ENCODE measurements around the gene NCEH1.
A peak's percentile ranks its signal among the peaks of the same experiment; 100 is the strongest.

NCEH1 gene

GRCh38 chr3:172649987-172650386, 60.9 kb downstream of the NCEH1 start:
- H3K36me3 Mint-ChIP-seq (ENCODE audit: low read depth): no peaks in the 10 kb centered on the region
- no peaks in the 10 kb centered on the region for H3K4me1 Mint-ChIP-seq (ENCODE audit: low read depth)
- H3K27me3 Mint-ChIP-seq (ENCODE audit: low read depth): peaks cover 6% of the 10 kb centered on the region
- H3K4me3 Mint-ChIP-seq: no peak overlapping the region
- H3K9me3 Mint-ChIP-seq: no peaks in the 10 kb centered on the region
- no peak overlapping the region for H3K27ac Mint-ChIP-seq

- no peaks in the 10 kb centered on the region for H3K9me3 Mint-ChIP-seq
- no peaks in the 10 kb centered on the region for H3K36me3 Mint-ChIP-seq (ENCODE audit: low read depth)
- no peak overlapping the region for H3K4me3 Mint-ChIP-seq
- H3K4me1 Mint-ChIP-seq (ENCODE audit: low read depth): no peaks in the 10 kb centered on the region
- no peak overlapping the region for H3K27ac Mint-ChIP-seq
- H3K27me3 Mint-ChIP-seq (ENCODE audit: low read depth): peaks cover 6% of the 10 kb centered on the region
These were observed 62.1 kb downstream of the NCEH1 start for GRCh38 chr3:172648747-172649146.

- H3K9me3 Mint-ChIP-seq: no peaks in the 10 kb centered on the region
- H3K27ac Mint-ChIP-seq: no peak overlapping the region
- H3K4me3 Mint-ChIP-seq: no peak overlapping the region
- peaks cover 6% of the 10 kb centered on the region for H3K27me3 Mint-ChIP-seq (ENCODE audit: low read depth)
- no peaks in the 10 kb centered on the region for H3K36me3 Mint-ChIP-seq (ENCODE audit: low read depth)
- H3K4me1 Mint-ChIP-seq (ENCODE audit: low read depth): no peaks in the 10 kb centered on the region
These were observed 63.0 kb downstream of the NCEH1 start for GRCh38 chr3:172647823-172648222.

DNA sequence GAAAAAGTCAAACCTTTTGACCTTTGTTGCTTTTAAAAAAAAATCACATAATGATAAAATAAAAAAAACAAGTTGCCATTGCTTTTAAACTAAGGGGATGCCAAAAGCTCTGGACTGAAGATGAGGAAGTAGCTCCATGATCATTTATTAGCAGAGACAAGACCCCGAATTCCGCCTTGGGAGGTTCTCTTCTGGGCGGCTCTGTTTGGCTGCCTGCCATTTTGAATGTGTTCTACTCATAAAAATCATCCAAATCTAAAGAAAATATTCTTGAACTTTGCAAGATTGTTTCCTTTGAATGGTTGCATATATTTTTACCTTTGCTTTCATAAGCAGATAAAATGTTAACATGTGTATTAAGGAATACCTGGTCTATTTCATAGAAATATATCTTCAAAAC, 63.8 kb downstream of the NCEH1 start:
- H3K4me1 Mint-ChIP-seq (ENCODE audit: low read depth): no peaks in the 10 kb centered on the region
- H3K27ac Mint-ChIP-seq: no peak overlapping the region
- H3K4me3 Mint-ChIP-seq: no peak overlapping the region
- H3K36me3 Mint-ChIP-seq (ENCODE audit: low read depth): peaks cover 2% of the 10 kb centered on the region
- no peaks in the 10 kb centered on the region for H3K9me3 Mint-ChIP-seq
- H3K27me3 Mint-ChIP-seq (ENCODE audit: low read depth): peaks cover 6% of the 10 kb centered on the region

- Mint-ChIP-seq H3K27me3 (ENCODE audit: low read depth) (peaks cover 6% of the 10 kb centered on the region), H3K9me3 (no peaks in the 10 kb centered on the region), H3K27ac (no peak overlapping the region), H3K4me1 (ENCODE audit: low read depth) (no peaks in the 10 kb centered on the region), H3K36me3 (ENCODE audit: low read depth) (peaks cover 4% of the 10 kb centered on the region), H3K4me3 (no peak overlapping the region)
These were observed 64.3 kb downstream of the NCEH1 start for GRCh38 chr3:172646439-172647015.

GRCh38 chr3:172644258-172644657, 66.6 kb downstream of the NCEH1 start:
- no peaks in the 10 kb centered on the region for H3K4me1 Mint-ChIP-seq (ENCODE audit: low read depth)
- peaks cover 4% of the 10 kb centered on the region for H3K36me3 Mint-ChIP-seq (ENCODE audit: low read depth)
- H3K27me3 Mint-ChIP-seq (ENCODE audit: low read depth): peaks cover 2% of the 10 kb centered on the region
- H3K9me3 Mint-ChIP-seq: no peaks in the 10 kb centered on the region
- no peak overlapping the region for H3K4me3 Mint-ChIP-seq
- H3K27ac Mint-ChIP-seq: no peak overlapping the region

DNA sequence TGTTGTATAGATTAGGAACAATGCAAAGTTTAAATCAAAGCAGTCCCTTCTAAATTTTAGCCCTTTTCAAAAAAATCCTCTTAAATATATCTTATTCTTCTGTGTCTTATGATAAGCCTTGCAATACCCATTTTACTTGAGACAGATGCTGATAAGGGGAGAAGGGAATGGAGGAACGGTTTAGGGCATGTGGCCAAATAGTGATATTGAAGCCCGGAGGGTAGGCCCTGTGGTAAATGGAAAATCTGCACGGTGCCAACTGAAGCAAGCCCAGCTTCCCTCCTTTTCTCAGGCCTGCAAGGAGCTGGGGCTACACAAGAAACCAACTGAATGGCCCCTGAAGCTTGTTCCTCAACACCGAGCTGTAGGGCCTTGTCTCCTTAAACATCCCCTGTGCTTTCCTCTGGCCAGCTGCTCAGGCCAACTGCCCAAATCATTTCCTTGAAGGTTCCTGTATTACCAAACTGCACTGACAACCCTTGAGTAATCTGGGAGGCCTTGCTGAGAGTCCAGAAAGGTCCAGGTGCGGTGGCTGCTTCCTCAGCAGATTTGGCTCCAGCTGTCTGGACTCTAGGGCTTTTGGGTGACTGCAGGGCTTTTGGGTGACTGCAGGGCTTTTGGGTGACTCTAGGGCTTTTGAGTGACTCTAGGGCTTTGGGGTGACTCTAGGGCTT, 67.2 kb downstream of the NCEH1 start:
- H3K36me3 Mint-ChIP-seq (ENCODE audit: low read depth): peaks cover 4% of the 10 kb centered on the region
- H3K4me1 Mint-ChIP-seq (ENCODE audit: low read depth): no peaks in the 10 kb centered on the region
- H3K27me3 Mint-ChIP-seq (ENCODE audit: low read depth): no peaks in the 10 kb centered on the region
- H3K9me3 Mint-ChIP-seq: no peaks in the 10 kb centered on the region
- no peak overlapping the region for H3K27ac Mint-ChIP-seq
- H3K4me3 Mint-ChIP-seq: no peak overlapping the region

DNA sequence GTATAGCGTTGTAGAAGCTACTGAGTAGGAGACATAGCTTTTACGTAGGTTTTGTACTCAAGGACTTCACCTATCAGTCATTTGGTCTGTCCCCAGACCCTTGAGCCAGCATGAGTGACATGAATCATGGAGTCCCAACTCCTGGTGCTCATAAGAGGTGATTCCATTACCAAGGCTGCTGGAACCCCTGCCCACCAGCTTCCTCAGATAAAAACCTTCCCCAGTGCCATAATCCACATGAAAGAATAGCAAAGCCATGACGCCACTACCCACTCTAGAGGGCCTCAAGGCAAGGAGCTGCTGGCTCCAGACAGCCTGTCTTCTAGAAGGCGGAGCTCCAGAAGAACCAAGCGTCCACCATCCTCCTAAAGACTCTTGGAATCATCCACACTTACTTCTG, 69.6 kb downstream of the NCEH1 start:
- peaks cover 4% of the 10 kb centered on the region for H3K36me3 Mint-ChIP-seq (ENCODE audit: low read depth)

DNA sequence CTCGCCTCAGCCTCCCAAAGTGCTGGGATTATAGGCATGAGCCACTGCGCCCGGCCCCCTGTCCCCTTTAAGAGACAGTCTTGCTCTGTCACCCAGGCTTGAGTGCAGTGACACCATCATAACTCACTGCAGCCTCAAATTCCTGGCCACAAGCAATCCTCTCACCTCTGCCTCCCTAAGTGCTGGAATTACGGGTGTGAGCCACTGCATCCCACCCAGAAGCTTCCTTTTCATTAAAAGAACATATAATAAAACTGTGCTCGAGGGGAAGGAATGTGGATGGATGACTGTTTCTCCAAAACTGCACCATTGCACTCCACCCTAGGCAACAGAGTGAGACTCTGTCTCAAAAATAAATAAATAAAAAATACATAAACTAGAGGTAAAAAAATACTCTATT, 70.1 kb downstream of the NCEH1 start:
- Mint-ChIP-seq H3K27ac (no peak overlapping the region), H3K4me3 (no peak overlapping the region), H3K9me3 (no peaks in the 10 kb centered on the region), H3K27me3 (ENCODE audit: low read depth) (no peaks in the 10 kb centered on the region), H3K36me3 (ENCODE audit: low read depth) (peaks cover 4% of the 10 kb centered on the region), H3K4me1 (ENCODE audit: low read depth) (peaks cover 2% of the 10 kb centered on the region)

More for the DNA sequence above, 69.6 kb downstream of the NCEH1 start:
- H3K27me3 Mint-ChIP-seq (ENCODE audit: low read depth): no peaks in the 10 kb centered on the region
- no peaks in the 10 kb centered on the region for H3K4me1 Mint-ChIP-seq (ENCODE audit: low read depth)
- H3K27ac Mint-ChIP-seq: no peak overlapping the region
- H3K9me3 Mint-ChIP-seq: no peaks in the 10 kb centered on the region
- H3K4me3 Mint-ChIP-seq: no peak overlapping the region

GRCh38 chr3:172635588-172635987, 75.3 kb downstream of the NCEH1 start:
- H3K27ac Mint-ChIP-seq: peak overlapping the region; percentile 86
- peaks cover 15% of the 10 kb centered on the region for H3K4me1 Mint-ChIP-seq (ENCODE audit: low read depth)
- no peaks in the 10 kb centered on the region for H3K9me3 Mint-ChIP-seq
- H3K4me3 Mint-ChIP-seq: no peak overlapping the region
- H3K27me3 Mint-ChIP-seq (ENCODE audit: low read depth): no peaks in the 10 kb centered on the region
- H3K36me3 Mint-ChIP-seq (ENCODE audit: low read depth): peaks cover 2% of the 10 kb centered on the region

GRCh38 chr3:172634948-172635347, 75.9 kb downstream of the NCEH1 start:
- H3K27me3 Mint-ChIP-seq (ENCODE audit: low read depth): no peaks in the 10 kb centered on the region

GRCh38 chr3:172630316-172630715, 80.6 kb downstream of the NCEH1 start:
- H3K36me3 Mint-ChIP-seq (ENCODE audit: low read depth): peaks cover 4% of the 10 kb centered on the region
- H3K27me3 Mint-ChIP-seq (ENCODE audit: low read depth): no peaks in the 10 kb centered on the region
- H3K9me3 Mint-ChIP-seq: no peaks in the 10 kb centered on the region
- H3K4me3 Mint-ChIP-seq: no peak overlapping the region
- H3K4me1 Mint-ChIP-seq (ENCODE audit: low read depth): peaks cover 8% of the 10 kb centered on the region
- no peak overlapping the region for H3K27ac Mint-ChIP-seq

More at GRCh38 chr3:172634948-172635347, 75.9 kb downstream of the NCEH1 start:
- Mint-ChIP-seq H3K27ac (peak overlapping the region; percentile 86), H3K36me3 (ENCODE audit: low read depth) (peaks cover 2% of the 10 kb centered on the region), H3K4me3 (no peak overlapping the region), H3K9me3 (no peaks in the 10 kb centered on the region), H3K4me1 (ENCODE audit: low read depth) (peaks cover 15% of the 10 kb centered on the region)

GRCh38 chr3:172629470-172629869, 81.4 kb downstream of the NCEH1 start:
- H3K27ac Mint-ChIP-seq: no peak overlapping the region
- peaks cover under 1% of the 10 kb centered on the region for H3K4me1 Mint-ChIP-seq (ENCODE audit: low read depth)
- no peaks in the 10 kb centered on the region for H3K27me3 Mint-ChIP-seq (ENCODE audit: low read depth)
- H3K9me3 Mint-ChIP-seq: no peaks in the 10 kb centered on the region
- H3K36me3 Mint-ChIP-seq (ENCODE audit: low read depth): peaks cover 4% of the 10 kb centered on the region
- H3K4me3 Mint-ChIP-seq: no peak overlapping the region

- Mint-ChIP-seq H3K4me3 (no peak overlapping the region), H3K27me3 (ENCODE audit: low read depth) (no peaks in the 10 kb centered on the region), H3K36me3 (ENCODE audit: low read depth) (peaks cover 2% of the 10 kb centered on the region), H3K4me1 (ENCODE audit: low read depth) (peaks cover 10% of the 10 kb centered on the region), H3K27ac (no peak overlapping the region), H3K9me3 (no peaks in the 10 kb centered on the region)
These were observed 83.6 kb downstream of the NCEH1 start for GRCh38 chr3:172627057-172627809.

All from T-helper 1 cell treated with Interleukin-12 subunit alpha and Interleukin-12 subunit beta and Interleukin-4 antibody, amounts not matched to agents 30 μg/mL and 1 μg/mL, for 36 hours (primary cell).